Astrocyte (in vitro differentiated cells and primary cell): ENCODE measurements around the gene CNPY4. TPM values are rescaled to one million over a fixed set of nuclear protein-coding genes. Genes with fewer than 3 reads are reported as not detected.

Experiments used
- DNase-seq: peaks from one replicate; pipeline ENCODE4 v3.0.0-alpha.2; 2010; ENCODE audit warnings: low read depth
- FAIRE-seq: peaks from 2 replicates; lab custom pipeline; 2011; peaks lifted over from hg19 to GRCh38; lab: Jason Lieb, UNC
- H2AFZ ChIP-seq: 2 replicates; pipeline ENCODE4 v1.6.0; 2012; ENCODE audit warnings: low read depth, low read length, inconsistent platforms
- H3K27ac ChIP-seq: 2 replicates; pipeline ENCODE4 v1.5.1; 2011; ENCODE audit warnings: low read depth, low read length, inconsistent platforms
- H3K27me3 ChIP-seq: 2 replicates; pipeline ENCODE4 v1.6.0; 2011; ENCODE audit warnings: low read length, inconsistent platforms; ENCODE audit not compliant: insufficient read depth
- H3K36me3 ChIP-seq: 2 replicates; pipeline ENCODE4 v1.5.1; 2011; ENCODE audit warnings: low read length, inconsistent platforms; ENCODE audit not compliant: insufficient read depth
- H3K4me1 ChIP-seq: 2 replicates; pipeline ENCODE4 v1.5.1; 2011; ENCODE audit warnings: low read length, inconsistent platforms; ENCODE audit not compliant: insufficient read depth
- H3K4me2 ChIP-seq: 2 replicates; pipeline ENCODE4 v1.6.0; 2012; ENCODE audit warnings: low read length, inconsistent platforms
- H3K4me3 ChIP-seq: 2 replicates; pipeline ENCODE4 v1.5.1; 2011; ENCODE audit warnings: low read depth, mild to moderate bottlenecking, low read length, inconsistent platforms; ENCODE audit not compliant: insufficient read depth
- H3K79me2 ChIP-seq: 2 replicates; pipeline ENCODE4 v1.6.0; 2012; ENCODE audit warnings: mild to moderate bottlenecking, low read length, inconsistent platforms; ENCODE audit not compliant: insufficient read depth
- H3K9ac ChIP-seq: 2 replicates; pipeline ENCODE4 v1.6.0; 2012; ENCODE audit warnings: mild to moderate bottlenecking, low read length, inconsistent platforms
- H3K9me3 ChIP-seq: 2 replicates; pipeline ENCODE4 v1.5.1; 2012; ENCODE audit warnings: low read depth, mild to moderate bottlenecking, low read length, inconsistent platforms; ENCODE audit not compliant: insufficient read depth
- H4K20me1 ChIP-seq: 2 replicates; pipeline ENCODE4 v1.6.0; 2012; ENCODE audit warnings: low read length, inconsistent platforms; ENCODE audit not compliant: insufficient read depth
- H3K27ac Mint-ChIP-seq: one replicate; pipeline ENCODE4 v1.8.0; 2021; ENCODE audit warnings: mild to moderate bottlenecking, mixed read lengths; ENCODE audit not compliant: unreplicated experiment
- H3K27me3 Mint-ChIP-seq: one replicate; pipeline ENCODE4 v1.8.0; 2021; ENCODE audit warnings: low read depth, mixed read lengths; ENCODE audit not compliant: unreplicated experiment
- H3K36me3 Mint-ChIP-seq: one replicate; pipeline ENCODE4 v1.8.0; 2021; ENCODE audit warnings: low read depth, mixed read lengths; ENCODE audit not compliant: unreplicated experiment
- H3K4me1 Mint-ChIP-seq: one replicate; pipeline ENCODE4 v1.8.0; 2021; ENCODE audit warnings: low read depth, mixed read lengths; ENCODE audit not compliant: unreplicated experiment
- H3K4me3 Mint-ChIP-seq: one replicate; pipeline ENCODE4 v1.8.0; 2021; ENCODE audit warnings: mild to moderate bottlenecking, moderate library complexity, mixed read lengths; ENCODE audit not compliant: unreplicated experiment
- H3K9me3 Mint-ChIP-seq: one replicate; pipeline ENCODE4 v1.8.0; 2021; ENCODE audit warnings: mild to moderate bottlenecking, mixed read lengths; ENCODE audit not compliant: unreplicated experiment
- CTCF ChIP-seq: IDR thresholded peaks from 2 replicates; pipeline ENCODE4 v1.5.1; 2011; ENCODE audit warnings: low read depth, mild to moderate bottlenecking, inconsistent platforms, low read length, moderate library complexity; ENCODE audit not compliant: insufficient read depth
- EZH2 ChIP-seq: IDR thresholded peaks from 2 replicates; pipeline ENCODE4 v1.6.1; 2012; ENCODE audit warnings: mild to moderate bottlenecking, low read length, inconsistent platforms; ENCODE audit not compliant: insufficient read depth
- total RNA-seq: library from RNA; stranded (reverse); gene quantifications from 2 replicates; pipeline ENCODE4 v1.2.1, GENCODE V29; 2021

Gene CNPY4
- total RNA-seq, 1 donor from 2014 or later, result 16.4 TPM

- peaks cover 10% of the 10 kb centered on the region for H3K36me3 Mint-ChIP-seq
- Histone ChIP-seq H3K9ac (no peak overlapping the region), H3K27ac (no peak overlapping the region), H3K4me2 (no peak overlapping the region), H2AFZ (no peak overlapping the region), H3K36me3 (peaks cover 9% of the 10 kb centered on the region), H3K27me3 (no peaks in the 10 kb centered on the region), H3K9me3 (no peaks in the 10 kb centered on the region), H3K4me3 (no peak overlapping the region), H4K20me1 (peaks cover 45% of the 10 kb centered on the region), H3K4me1 (peaks cover 5% of the 10 kb centered on the region), H3K79me2 (peaks cover 42% of the 10 kb centered on the region)
- DNase-seq (no peak), FAIRE-seq (no peak)
- H3K4me1 Mint-ChIP-seq, result peaks cover 3% of the 10 kb centered on the region
- TF ChIP-seq EZH2 (no peak), CTCF (no peak)
- no peak overlapping the region for H3K4me3 Mint-ChIP-seq
- no peaks in the 10 kb centered on the region for H3K9me3 Mint-ChIP-seq
- no peak overlapping the region for H3K27ac Mint-ChIP-seq
- H3K27me3 Mint-ChIP-seq, result no peaks in the 10 kb centered on the region
Observed at GRCh38 chr7:100152404-100152803, 33.0 kb downstream of the CNPY4 start.

- no peaks in the 10 kb centered on the region for H3K9me3 Mint-ChIP-seq
- H3K27me3 ChIP-seq, result no peaks in the 10 kb centered on the region
- H3K4me1 Mint-ChIP-seq, result peaks cover 6% of the 10 kb centered on the region
- H3K79me2 ChIP-seq, result peaks cover 47% of the 10 kb centered on the region
- no peak overlapping the region for H2AFZ ChIP-seq
- H3K36me3 Mint-ChIP-seq, result peaks cover 10% of the 10 kb centered on the region
- H3K4me1 ChIP-seq, result peaks cover 10% of the 10 kb centered on the region
- no peaks in the 10 kb centered on the region for H3K27me3 Mint-ChIP-seq
- H3K9me3 ChIP-seq, result no peaks in the 10 kb centered on the region
- no peak overlapping the region for H3K9ac ChIP-seq
- DNase-seq (no peak), FAIRE-seq (no peak)
- peaks cover 9% of the 10 kb centered on the region for H3K36me3 ChIP-seq
- no peak overlapping the region for H3K4me3 Mint-ChIP-seq
- no peak overlapping the region for H3K4me2 ChIP-seq
- TF ChIP-seq CTCF (no peak), EZH2 (no peak)
- no peak overlapping the region for H3K27ac ChIP-seq
- H3K27ac Mint-ChIP-seq, result no peak overlapping the region
- no peak overlapping the region for H3K4me3 ChIP-seq
- peaks cover 50% of the 10 kb centered on the region for H4K20me1 ChIP-seq
Observed at GRCh38 chr7:100152937-100153666, 33.7 kb downstream of the CNPY4 start.
